PC-9 (cell line): ENCODE measurements around the gene TSR3. TPM values are rescaled to one million over a fixed set of nuclear protein-coding genes. Genes with fewer than 3 reads are reported as not detected.

Experiments
- BruUV-seq: library from RNA; stranded (reverse); fragments of 400-500 nt; replicated peaks from 2 replicates; lab custom pipeline; 2021; lab: Mats Ljungman, UMichigan
- CTCF ChIA-PET: fragments of 300-600 bp; sonication (Branson Sonifier 250); formaldehyde crosslinking; loops from one replicate; lab custom pipeline; 2022; ENCODE audit warnings: antibody characterized with exemption; lab: Charles Lee
- POLR2A ChIA-PET: fragments of 300-600 bp; sonication (Branson Sonifier 250); formaldehyde crosslinking; loops from one replicate; lab custom pipeline; 2022; ENCODE audit warnings: antibody characterized with exemption; ENCODE audit not compliant: unreplicated experiment; lab: Charles Lee
- DNase-seq, 2 experiments: peaks; one replicate each; pipeline versions ENCODE4 v3.0.0 to v3.0.0-alpha.2; 2015 to 2022; ENCODE audit warnings: mixed read lengths in 1 of 2
- H2AFZ ChIP-seq: fragments of 200-600 bp; sonication (generic); 2 replicates; pipeline ENCODE4 v1.8.1; 2017; ENCODE audit warnings: antibody characterized with exemption
- H3F3A ChIP-seq: fragments of 200-600 bp; sonication (generic); 2 replicates; pipeline ENCODE4 v1.8.1; 2017; ENCODE audit warnings: antibody characterized with exemption, mild to moderate bottlenecking, low read depth; ENCODE audit not compliant: insufficient read depth
- H3K27ac ChIP-seq: fragments of 200-600 bp; sonication (generic); 2 replicates; pipeline ENCODE4 v1.6.1; 2016; ENCODE audit warnings: mixed run types
- H3K27me3 ChIP-seq: fragments of 200-600 bp; sonication (generic); 2 replicates; pipeline ENCODE4 v1.6.1; 2016; ENCODE audit warnings: low read depth, mixed run types; ENCODE audit not compliant: insufficient read depth
- H3K36me3 ChIP-seq: fragments of 200-600 bp; sonication (generic); 2 replicates; pipeline ENCODE4 v1.6.1; 2016; ENCODE audit warnings: low read depth, mixed run types
- H3K4me1 ChIP-seq: fragments of 200-600 bp; sonication (generic); replicated peaks from 2 replicates; pipeline ENCODE4 v1.6.1; 2016; ENCODE audit warnings: mixed run types; ENCODE audit not compliant: insufficient read depth
- H3K4me2 ChIP-seq: fragments of 200-600 bp; sonication (generic); 2 replicates; pipeline ENCODE4 v1.6.1; 2017; ENCODE audit warnings: mixed run types
- H3K4me3 ChIP-seq: fragments of 200-600 bp; sonication (generic); 2 replicates; pipeline ENCODE4 v1.6.1; 2016; ENCODE audit warnings: mixed run types
- H3K79me2 ChIP-seq: fragments of 200-600 bp; sonication (generic); 2 replicates; pipeline ENCODE4 v1.6.1; 2017; ENCODE audit warnings: low read depth, mixed run types
- H3K9me2 ChIP-seq: fragments of 200-600 bp; sonication (generic); 2 replicates; pipeline ENCODE4 v1.8.1; 2017; ENCODE audit warnings: mild to moderate bottlenecking; ENCODE audit not compliant: insufficient read depth
- H3K9me3 ChIP-seq: fragments of 200-600 bp; sonication (generic); 2 replicates; pipeline ENCODE4 v1.8.1; 2016; ENCODE audit warnings: low read depth; ENCODE audit not compliant: insufficient read depth
- H4K20me1 ChIP-seq: fragments of 200-600 bp; sonication (generic); 2 replicates; pipeline ENCODE4 v1.8.1; 2017; ENCODE audit not compliant: insufficient read depth
- CTCF ChIP-seq: fragments of 200-600 bp; sonication (generic); conservative IDR thresholded peaks from 2 replicates; pipeline ENCODE4 v1.6.1; 2017; ENCODE audit warnings: mixed run types, antibody characterized with exemption, mild to moderate bottlenecking, moderate library complexity
- EZH2 ChIP-seq: fragments of 200-600 bp; sonication (generic); IDR thresholded peaks from 2 replicates; pipeline ENCODE4 v1.8.0; 2017; ENCODE audit warnings: antibody characterized with exemption, low read depth
- intact Hi-C: fragments of 100-400 bp; cut with micrococcal nuclease; formaldehyde crosslinking; loops from one replicate; pipeline ENCODE4 v1.10.0; 2022; ENCODE audit not compliant: unreplicated experiment
- total RNA-seq: library from RNA; stranded (reverse); gene quantifications from 2 replicates; pipeline ENCODE4 v1.2.3, GENCODE V29; 2021

The TSR3 gene
- total RNA-seq, 1 experiment from 2014 or later, result 69.5 TPM

- H3K9me2 ChIP-seq, result no peaks in the 10 kb centered on the region
- peak; percentile 54 to 79 for DNase-seq
- H3K27me3 ChIP-seq, result no peaks in the 10 kb centered on the region
- CTCF ChIA-PET, result no interaction called here
- H3K4me1 ChIP-seq, result peaks cover 13% of the 10 kb centered on the region
- no TSS peak for BruUV-seq
- no peak overlapping the region for H2AFZ ChIP-seq
- POLR2A ChIA-PET, result interaction anchor here (0.6 kb wide), 1 partner anchor 21 kb away, joined by 4 read pairs; no protein-coding TSS in a partner anchor
- peaks cover 65% of the 10 kb centered on the region for H3K79me2 ChIP-seq
- TF ChIP-seq CTCF (no peak), EZH2 (no peak)
- intact Hi-C loops, result no loop called here
- peak overlapping the region; percentile 26; the same call in 1 of the 2 replicates for H3K27ac ChIP-seq
- peak overlapping the region; percentile 34 for H3K4me2 ChIP-seq
- H3F3A ChIP-seq, result peaks cover 41% of the 10 kb centered on the region; the same call in 1 of the 2 replicates
- no peak overlapping the region for H3K4me3 ChIP-seq
- H3K9me3 ChIP-seq, result no peaks in the 10 kb centered on the region
- H3K36me3 ChIP-seq, result peaks cover 12% of the 10 kb centered on the region; the same call in 1 of the 2 replicates
- peaks cover 44% of the 10 kb centered on the region for H4K20me1 ChIP-seq
These were observed 6.4 kb upstream of the TSR3 start for GRCh38 chr16:1357906-1358566.

GRCh38 chr16:1356061-1356900 lies 4.6 kb upstream of the TSR3 start:
- CTCF ChIA-PET, result interaction anchor here (0.6 kb wide), 1 partner anchor 561 kb away, joined by 3 read pairs; no protein-coding TSS in a partner anchor
- intact Hi-C loops, result no loop called here
- Histone ChIP-seq H3K79me2 (peaks cover 70% of the 10 kb centered on the region), H3K36me3 (peaks cover 8% of the 10 kb centered on the region; the same call in 1 of the 2 replicates), H3F3A (peaks cover 41% of the 10 kb centered on the region; the same call in 1 of the 2 replicates), H3K27me3 (no peaks in the 10 kb centered on the region), H3K27ac (no peak overlapping the region), H3K4me3 (no peak overlapping the region), H4K20me1 (peaks cover 38% of the 10 kb centered on the region), H3K4me1 (peaks cover 20% of the 10 kb centered on the region), H2AFZ (no peak overlapping the region), H3K9me3 (no peaks in the 10 kb centered on the region), H3K4me2 (no peak overlapping the region), H3K9me2 (no peaks in the 10 kb centered on the region)
- no peak for DNase-seq
- no peak for TF ChIP-seq EZH2
- no peak for TF ChIP-seq CTCF
- no TSS peak for BruUV-seq
- POLR2A ChIA-PET, result interaction anchor here (0.5 to 0.6 kb wide), 2 partner anchors 30 to 608 kb away, joined by 3 read pairs; partner anchors contain the start of gene RPS2

- POLR2A ChIA-PET, result interaction anchor here (0.5 kb wide), 1 partner anchor 29 kb away, joined by 3 read pairs; no protein-coding TSS in a partner anchor
- Histone ChIP-seq H2AFZ (no peak overlapping the region), H4K20me1 (peaks cover 38% of the 10 kb centered on the region), H3K79me2 (peaks cover 73% of the 10 kb centered on the region), H3K27me3 (no peaks in the 10 kb centered on the region), H3K9me2 (no peaks in the 10 kb centered on the region), H3K4me1 (peaks cover 24% of the 10 kb centered on the region), H3K4me2 (no peak overlapping the region), H3F3A (peaks cover 41% of the 10 kb centered on the region; the same call in 1 of the 2 replicates), H3K36me3 (peaks cover 8% of the 10 kb centered on the region; the same call in 1 of the 2 replicates), H3K9me3 (no peaks in the 10 kb centered on the region), H3K4me3 (no peak overlapping the region), H3K27ac (no peak overlapping the region)
- intact Hi-C loops, result no loop called here
- no TSS peak for BruUV-seq
- no peak for DNase-seq
- TF ChIP-seq CTCF, result no peak
- TF ChIP-seq EZH2, result no peak
- CTCF ChIA-PET, result no interaction called here
These were observed 3.9 kb upstream of the TSR3 start for GRCh38 chr16:1355591-1355990.
